SK-N-SH treated with all-trans-retinoic acid at 6 μM for 48 hours (cell line): ENCODE data around the gene RAET1E.

ENCODE experiments used
- ATAC-seq: fragments of 200-7000 bp; cut with Tn5 transposase; 3 replicates; pipeline ENCODE4 v1.9.1; 2020; ENCODE audit warnings: mild to moderate bottlenecking, moderate library complexity
- ARNTL ChIP-seq: fragments of 450-650 bp; formaldehyde crosslinking; IDR thresholded peaks from 2 replicates; pipeline ENCODE4 v1.5.0; 2020; ENCODE audit warnings: low read depth, mild to moderate bottlenecking, moderate library complexity, borderline replicate concordance
- BACH2 ChIP-seq: fragments of 250-450 bp; sonication (Bioruptor Pico); IDR thresholded peaks from 2 replicates; pipeline ENCODE4 v1.9.0; 2021; ENCODE audit warnings: mild to moderate bottlenecking, borderline replicate concordance
- CSRNP3 ChIP-seq: fragments of 250-450 bp; sonication (Bioruptor Pico); IDR thresholded peaks from 2 replicates; pipeline ENCODE4 v1.5.1; 2021; ENCODE audit warnings: mild to moderate bottlenecking, moderate library complexity
- ESRRG ChIP-seq: fragments of 250-450 bp; sonication (Bioruptor Pico); IDR thresholded peaks from 2 replicates; pipeline ENCODE4 v1.6.1; 2021; ENCODE audit warnings: mild to moderate bottlenecking
- GLIS3 ChIP-seq: fragments of 250-450 bp; sonication (Bioruptor Pico); IDR thresholded peaks from 2 replicates; pipeline ENCODE4 v1.5.0; 2020; ENCODE audit warnings: mild to moderate bottlenecking, moderate library complexity
- OSR1 ChIP-seq: fragments of 250-450 bp; sonication (Bioruptor Pico); IDR thresholded peaks from 2 replicates; pipeline ENCODE4 v1.8.0; 2022; ENCODE audit warnings: moderate library complexity, mild to moderate bottlenecking, inconsistent platforms
- PPARA ChIP-seq: fragments of 250-450 bp; sonication (Bioruptor Pico); IDR thresholded peaks from 2 replicates; pipeline ENCODE4 v1.5.0; 2020; ENCODE audit warnings: mild to moderate bottlenecking, borderline replicate concordance
- RARB ChIP-seq: fragments of 250-450 bp; sonication (Bioruptor Pico); IDR thresholded peaks from 2 replicates; pipeline ENCODE4 v1.8.0; 2021; ENCODE audit warnings: mild to moderate bottlenecking, moderate library complexity
- SNAI2 ChIP-seq: fragments of 250-450 bp; sonication (Bioruptor Pico); IDR thresholded peaks from 2 replicates; pipeline ENCODE4 v1.5.0; 2020; ENCODE audit warnings: mild to moderate bottlenecking, moderate library complexity
- TCF4 ChIP-seq: fragments of 250-450 bp; sonication (Bioruptor Pico); IDR thresholded peaks from 2 replicates; pipeline ENCODE4 v1.8.0; 2021; ENCODE audit warnings: mild to moderate bottlenecking, moderate library complexity, borderline replicate concordance
- TSHZ2 ChIP-seq: fragments of 250-450 bp; sonication (Bioruptor Pico); IDR thresholded peaks from 2 replicates; pipeline ENCODE4 v1.5.0; 2020; ENCODE audit warnings: mild to moderate bottlenecking, moderate library complexity
- ZC3H10 ChIP-seq: fragments of 250-450 bp; sonication (Bioruptor Pico); IDR thresholded peaks from 2 replicates; pipeline ENCODE4 v1.5.1; 2021; ENCODE audit warnings: mild to moderate bottlenecking, moderate library complexity
- ZFP3 ChIP-seq: fragments of 250-450 bp; sonication (Bioruptor Pico); IDR thresholded peaks from 2 replicates; pipeline ENCODE4 v1.5.0; 2020; ENCODE audit warnings: mild to moderate bottlenecking, moderate library complexity
- ZNF565 ChIP-seq: fragments of 450-650 bp; formaldehyde crosslinking; conservative IDR thresholded peaks from 2 replicates; pipeline ENCODE4 v1.5.0; 2020; ENCODE audit warnings: low read depth, mild to moderate bottlenecking, moderate library complexity
- ZNF70 ChIP-seq: fragments of 450-650 bp; formaldehyde crosslinking; IDR thresholded peaks from 2 replicates; pipeline ENCODE4 v1.5.0; 2020; ENCODE audit warnings: mild to moderate bottlenecking, moderate library complexity
- ZNF8 ChIP-seq: fragments of 450-650 bp; formaldehyde crosslinking; IDR thresholded peaks from 2 replicates; pipeline ENCODE4 v1.5.0; 2020; ENCODE audit warnings: mild to moderate bottlenecking, moderate library complexity
- TF ChIP-seq, protein P1 (sequence below): fragments of 250-450 bp; sonication (Bioruptor Pico); IDR thresholded peaks from 2 replicates; pipeline ENCODE4 v1.8.0; 2020; ENCODE audit warnings: mild to moderate bottlenecking, moderate library complexity, borderline replicate concordance
- TF ChIP-seq, protein P2 (sequence below): fragments of 250-450 bp; sonication (Bioruptor Pico); IDR thresholded peaks from 2 replicates; pipeline ENCODE4 v1.5.1; 2020; ENCODE audit warnings: low read depth, mild to moderate bottlenecking, moderate library complexity

RAET1E gene

GRCh38 chr6:149885888-149886287 is 12.0 kb downstream of the RAET1E start:
- TF ChIP-seq TCF4 (CRISPR knock-in tag), result no peak
- TF ChIP-seq ARNTL, result no peak
- TF ChIP-seq ESRRG (CRISPR knock-in tag), result no peak
- no peak for ATAC-seq

DNA sequence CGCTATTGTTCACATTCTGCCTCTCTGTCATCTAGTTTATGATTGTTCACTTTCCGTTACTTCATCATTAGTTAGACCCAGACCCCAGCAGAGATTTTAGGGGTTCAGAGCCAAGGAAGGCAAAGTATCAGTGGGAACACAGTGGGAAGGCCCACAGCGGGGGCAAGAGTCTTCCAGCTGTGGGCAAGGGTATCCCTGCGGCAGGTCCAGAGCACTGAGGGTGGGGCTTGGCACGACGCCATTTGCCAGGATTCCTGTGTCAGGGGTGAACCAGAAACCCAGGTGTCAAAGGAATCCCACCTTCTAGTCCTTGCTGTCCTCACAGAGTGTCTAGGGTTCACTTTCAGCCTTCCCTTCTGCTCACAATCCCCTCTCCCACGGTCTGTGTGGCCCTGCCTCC is 13.3 kb downstream of the RAET1E start:
- no peak for ATAC-seq
- no peak for TF ChIP-seq ZC3H10 (CRISPR knock-in tag)
- TF ChIP-seq TSHZ2 (CRISPR knock-in tag), result no peak
- no peak for TF ChIP-seq SNAI2 (CRISPR knock-in tag)
- TF ChIP-seq OSR1 (CRISPR knock-in tag), result no peak
- TF ChIP-seq PPARA (CRISPR knock-in tag), result no peak

GRCh38 chr6:149884215-149884614 is 13.7 kb downstream of the RAET1E start:
- TF ChIP-seq SNAI2 (CRISPR knock-in tag), result no peak
- no peak for TF ChIP-seq RARB
- TF ChIP-seq, protein P1, sequence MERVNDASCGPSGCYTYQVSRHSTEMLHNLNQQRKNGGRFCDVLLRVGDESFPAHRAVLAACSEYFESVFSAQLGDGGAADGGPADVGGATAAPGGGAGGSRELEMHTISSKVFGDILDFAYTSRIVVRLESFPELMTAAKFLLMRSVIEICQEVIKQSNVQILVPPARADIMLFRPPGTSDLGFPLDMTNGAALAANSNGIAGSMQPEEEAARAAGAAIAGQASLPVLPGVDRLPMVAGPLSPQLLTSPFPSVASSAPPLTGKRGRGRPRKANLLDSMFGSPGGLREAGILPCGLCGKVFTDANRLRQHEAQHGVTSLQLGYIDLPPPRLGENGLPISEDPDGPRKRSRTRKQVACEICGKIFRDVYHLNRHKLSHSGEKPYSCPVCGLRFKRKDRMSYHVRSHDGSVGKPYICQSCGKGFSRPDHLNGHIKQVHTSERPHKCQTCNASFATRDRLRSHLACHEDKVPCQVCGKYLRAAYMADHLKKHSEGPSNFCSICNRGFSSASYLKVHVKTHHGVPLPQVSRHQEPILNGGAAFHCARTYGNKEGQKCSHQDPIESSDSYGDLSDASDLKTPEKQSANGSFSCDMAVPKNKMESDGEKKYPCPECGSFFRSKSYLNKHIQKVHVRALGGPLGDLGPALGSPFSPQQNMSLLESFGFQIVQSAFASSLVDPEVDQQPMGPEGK (CRISPR knock-in tag), result no peak
- TF ChIP-seq, protein P2, sequence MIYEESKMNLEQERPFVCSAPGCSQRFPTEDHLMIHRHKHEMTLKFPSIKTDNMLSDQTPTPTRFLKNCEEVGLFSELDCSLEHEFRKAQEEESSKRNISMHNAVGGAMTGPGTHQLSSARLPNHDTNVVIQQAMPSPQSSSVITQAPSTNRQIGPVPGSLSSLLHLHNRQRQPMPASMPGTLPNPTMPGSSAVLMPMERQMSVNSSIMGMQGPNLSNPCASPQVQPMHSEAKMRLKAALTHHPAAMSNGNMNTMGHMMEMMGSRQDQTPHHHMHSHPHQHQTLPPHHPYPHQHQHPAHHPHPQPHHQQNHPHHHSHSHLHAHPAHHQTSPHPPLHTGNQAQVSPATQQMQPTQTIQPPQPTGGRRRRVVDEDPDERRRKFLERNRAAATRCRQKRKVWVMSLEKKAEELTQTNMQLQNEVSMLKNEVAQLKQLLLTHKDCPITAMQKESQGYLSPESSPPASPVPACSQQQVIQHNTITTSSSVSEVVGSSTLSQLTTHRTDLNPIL (CRISPR knock-in tag), result no peak
- no peak for TF ChIP-seq ZC3H10 (CRISPR knock-in tag)
- TF ChIP-seq ZNF8 (CRISPR knock-in tag), result no peak
- TF ChIP-seq CSRNP3 (CRISPR knock-in tag), result no peak
- no peak for TF ChIP-seq ZFP3
- TF ChIP-seq ZNF70 (CRISPR knock-in tag), result no peak
- TF ChIP-seq PPARA (CRISPR knock-in tag), result no peak
- TF ChIP-seq TCF4 (CRISPR knock-in tag), result no peak
- TF ChIP-seq ZNF565, result no peak
- TF ChIP-seq GLIS3, result no peak
- TF ChIP-seq BACH2 (CRISPR knock-in tag), result no peak
- TF ChIP-seq ESRRG (CRISPR knock-in tag), result no peak
- ATAC-seq, result no peak

DNA sequence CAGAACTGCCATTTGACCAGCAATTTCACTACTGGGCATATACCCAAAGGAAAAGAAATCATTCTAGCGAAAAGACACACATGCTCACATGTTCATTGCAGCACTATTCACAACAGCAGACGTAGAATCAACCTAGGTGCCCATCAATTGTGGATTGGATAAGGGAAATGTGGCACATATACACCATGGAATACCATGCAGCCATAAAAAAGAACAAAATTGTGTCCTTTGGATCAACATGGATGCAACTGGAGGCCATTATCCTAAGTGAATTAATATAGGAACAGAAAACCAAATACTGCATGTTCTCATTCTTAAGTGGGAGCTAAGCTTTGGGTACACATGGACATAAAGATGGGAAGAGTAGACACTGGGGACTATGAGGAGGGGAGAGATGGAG is 16.1 kb downstream of the RAET1E start:
- TF ChIP-seq ARNTL, result no peak
- no peak for TF ChIP-seq CSRNP3 (CRISPR knock-in tag)

More for the DNA sequence above, 16.1 kb downstream of the RAET1E start:
- no peak for ATAC-seq
